Measurements from ENCODE around the gene SLC37A1.

The SLC37A1 gene

GRCh38 chr21:42508371-42508770 is 5.3 kb upstream of the SLC37A1 start:
- DNase-seq, result no peak

DNA sequence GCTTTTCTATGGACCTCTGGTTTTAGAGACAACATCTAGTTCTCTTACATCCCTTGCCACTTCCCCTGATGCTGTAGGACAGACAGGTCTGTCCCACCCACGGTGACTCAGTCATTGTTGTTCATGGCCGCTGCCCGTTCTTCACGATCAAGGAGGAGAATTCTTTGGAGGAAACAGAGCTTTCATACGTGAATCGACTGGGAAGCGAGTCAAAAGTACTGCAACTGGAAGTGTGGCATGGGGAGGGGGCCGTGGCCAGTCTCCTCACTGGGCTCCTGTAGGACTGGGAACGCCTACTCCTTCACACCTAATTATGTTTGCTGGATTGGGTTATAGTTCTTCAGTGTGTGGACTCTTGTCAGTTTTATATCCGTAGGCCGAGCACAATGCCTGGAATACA is 4.4 kb upstream of the SLC37A1 start:
- no peak for DNase-seq

- no peak for DNase-seq
These were observed 1.2 kb upstream of the SLC37A1 start for GRCh38 chr21:42512346-42513034.

DNA sequence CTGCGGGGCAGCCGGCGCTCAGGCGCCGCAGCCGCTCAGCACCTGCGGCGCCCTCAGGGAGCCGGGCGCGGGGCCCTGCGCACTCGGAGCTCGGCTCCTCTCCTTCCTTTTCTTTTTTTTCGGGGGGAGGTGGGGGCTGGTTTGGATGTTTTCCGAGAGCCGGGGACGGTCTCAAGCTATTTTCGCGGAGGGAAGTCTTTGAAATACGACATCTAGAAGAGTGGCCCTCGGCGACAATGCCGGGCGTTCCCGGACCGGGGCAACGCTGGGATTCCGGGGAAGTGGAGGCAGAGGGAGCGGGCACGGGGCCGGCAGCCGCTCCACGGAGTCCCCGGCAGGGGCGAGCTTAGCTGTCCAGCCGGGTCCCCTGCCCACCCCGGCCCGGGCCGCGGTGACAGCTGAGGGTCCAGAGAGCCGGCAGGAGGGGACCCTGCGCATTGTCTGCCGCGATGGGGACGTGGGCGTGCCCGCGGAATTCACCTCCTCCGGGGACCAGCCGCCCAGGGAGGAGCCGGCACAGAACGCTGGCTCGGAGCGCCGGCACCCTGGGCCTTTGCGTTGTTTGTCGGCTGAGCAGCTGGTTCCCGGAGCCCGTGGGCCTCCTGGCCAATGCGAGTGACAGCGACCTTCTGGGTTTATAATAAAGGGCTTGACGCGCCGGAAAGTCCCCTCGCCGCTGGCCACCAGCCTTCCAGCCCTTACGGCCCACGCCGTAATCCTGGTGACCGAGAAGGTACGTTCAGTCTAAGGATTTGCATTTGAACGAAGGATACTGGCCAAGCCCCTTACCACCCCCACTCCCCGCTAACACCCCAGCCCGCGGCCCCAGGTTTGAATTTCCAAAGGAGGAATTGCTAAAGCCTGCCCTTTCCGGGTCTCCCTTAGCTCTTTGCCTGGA is 582 bp downstream of the SLC37A1 start:
- peak; percentile 65 for DNase-seq

GRCh38 chr21:42514883-42515228 is 1.2 kb downstream of the SLC37A1 start:
- no peak for DNase-seq

DNA sequence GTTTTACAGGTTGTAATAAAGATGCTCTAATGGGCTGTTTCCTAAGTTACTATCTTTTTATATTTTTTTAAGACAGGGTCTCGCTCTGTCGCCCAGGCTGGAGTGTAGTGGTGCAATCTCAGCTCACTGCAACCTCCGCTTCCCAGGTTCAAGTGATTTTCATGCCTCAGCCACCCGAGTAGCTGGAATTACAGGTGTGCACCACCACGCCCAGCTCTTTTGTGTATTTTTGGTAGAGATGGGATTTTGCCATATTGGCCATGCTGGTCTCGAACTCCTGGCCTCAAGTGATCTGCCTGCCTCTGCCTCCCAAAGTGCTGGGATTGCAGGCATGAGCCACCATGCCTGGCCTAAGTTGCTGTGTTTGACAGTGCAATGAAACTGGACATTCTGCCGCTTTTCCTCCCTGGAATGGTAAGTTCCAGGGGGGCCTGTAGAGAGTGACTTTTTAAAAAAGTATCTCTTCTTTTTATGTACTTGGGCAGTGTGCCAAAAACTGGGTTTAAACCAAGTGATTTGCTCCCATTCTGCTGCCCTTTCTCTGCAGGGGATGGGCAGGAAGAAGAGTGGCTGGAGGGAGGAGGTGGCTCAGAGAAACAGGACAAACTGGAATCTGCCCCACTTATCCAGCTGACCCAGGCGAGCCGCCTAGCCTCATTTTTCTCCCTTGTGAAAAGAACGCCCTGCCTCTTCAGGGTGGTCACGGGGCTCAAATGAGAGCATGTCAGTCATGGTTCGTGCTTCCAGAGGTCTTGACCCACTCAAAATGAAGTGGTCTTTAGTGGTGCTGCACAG is 2.3 kb downstream of the SLC37A1 start:
- DNase-seq, result no peak

DNA sequence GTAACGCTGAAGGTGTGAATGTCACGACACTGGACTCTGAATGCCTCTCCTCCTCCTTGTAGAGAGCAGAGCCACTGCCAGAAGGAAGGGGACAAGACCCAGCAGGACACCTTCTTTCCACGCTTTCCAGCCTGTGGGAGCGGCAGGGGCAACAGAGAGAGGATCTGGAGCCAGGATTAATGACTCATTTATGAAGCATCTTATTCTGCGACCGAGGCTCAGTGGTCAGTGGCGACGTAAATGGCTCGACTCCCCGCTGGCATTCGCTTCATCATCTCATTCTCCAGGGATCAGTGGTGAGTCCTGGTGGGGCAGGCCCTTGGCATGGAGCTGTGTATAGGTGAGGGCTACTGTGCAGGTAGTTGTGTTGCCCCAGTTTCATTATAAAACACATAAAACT is 4.6 kb downstream of the SLC37A1 start:
- DNase-seq, result no peak

DNA sequence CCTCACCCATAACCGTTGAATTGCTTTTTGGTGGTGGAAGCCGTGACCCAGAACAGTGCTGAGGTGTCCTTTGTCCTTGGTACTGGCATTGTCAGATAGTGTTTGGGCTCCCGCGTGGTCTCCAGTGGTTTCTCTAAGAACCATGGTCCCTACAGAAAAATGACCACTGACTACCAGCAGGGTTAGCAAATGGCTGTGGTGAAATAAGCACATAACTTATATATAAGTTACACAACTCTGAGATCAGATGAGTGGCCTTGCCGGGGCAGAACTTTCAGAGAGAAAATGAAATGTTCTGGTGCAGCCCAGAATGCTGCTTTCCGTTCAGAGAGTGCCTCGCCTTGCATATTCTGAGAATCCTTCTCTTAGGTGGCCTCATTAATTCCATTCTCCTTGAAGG is 5.0 kb downstream of the SLC37A1 start:
- no peak for DNase-seq

DNA sequence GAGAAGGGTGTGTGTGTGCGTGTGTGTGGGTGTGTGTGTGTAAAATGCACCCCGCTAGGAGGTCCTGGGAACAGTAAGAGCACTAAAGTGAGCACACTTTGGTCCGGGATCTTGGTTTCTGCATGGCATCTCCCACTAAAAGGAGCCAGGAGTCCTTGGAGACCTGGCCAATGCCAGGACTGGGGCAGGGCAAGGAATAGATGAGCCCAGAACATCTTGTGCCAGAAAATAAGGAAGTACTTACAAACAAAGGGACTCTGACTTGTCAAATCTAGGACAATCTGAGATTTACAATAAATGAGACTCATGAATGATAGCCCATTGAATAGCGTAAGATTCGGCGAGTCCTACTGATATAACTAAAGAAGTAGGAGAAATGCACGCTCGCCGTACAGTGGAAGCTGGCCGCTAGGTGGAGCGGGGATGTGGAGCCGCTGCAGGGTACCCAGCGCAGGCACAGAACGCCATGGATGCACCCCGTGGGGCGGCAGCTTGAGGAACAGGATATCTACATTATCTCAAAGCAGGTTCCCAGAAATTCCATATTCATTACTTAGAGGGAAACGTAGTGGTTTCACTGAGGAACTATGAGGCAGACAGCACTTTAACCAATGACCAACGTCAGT is 7.1 kb downstream of the SLC37A1 start:
- DNase-seq, result no peak

GRCh38 chr21:42521384-42521783 is 7.7 kb downstream of the SLC37A1 start:
- no peak for DNase-seq

GRCh38 chr21:42521805-42522204 is 8.2 kb downstream of the SLC37A1 start:
- DNase-seq, result no peak

DNA sequence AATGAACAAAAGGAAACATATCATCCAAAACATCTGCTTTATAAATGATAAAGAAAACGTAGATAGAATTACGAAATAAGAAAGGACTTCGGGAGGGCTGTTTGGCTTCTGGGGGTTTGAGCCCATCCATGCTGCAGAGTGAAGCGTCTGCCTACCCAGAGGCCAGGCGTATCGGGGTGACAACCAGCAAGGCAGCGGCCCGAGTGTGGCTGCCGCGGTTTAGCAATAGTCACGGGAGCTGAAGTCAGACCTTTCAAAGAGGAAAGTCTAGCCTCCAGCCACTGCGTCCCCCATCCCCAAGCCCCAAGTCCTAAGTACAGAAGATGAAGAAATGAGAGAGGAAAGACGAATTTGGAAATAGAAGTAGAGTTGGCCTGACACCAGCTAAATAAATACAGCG is 8.6 kb downstream of the SLC37A1 start:
- no peak for DNase-seq

DNA sequence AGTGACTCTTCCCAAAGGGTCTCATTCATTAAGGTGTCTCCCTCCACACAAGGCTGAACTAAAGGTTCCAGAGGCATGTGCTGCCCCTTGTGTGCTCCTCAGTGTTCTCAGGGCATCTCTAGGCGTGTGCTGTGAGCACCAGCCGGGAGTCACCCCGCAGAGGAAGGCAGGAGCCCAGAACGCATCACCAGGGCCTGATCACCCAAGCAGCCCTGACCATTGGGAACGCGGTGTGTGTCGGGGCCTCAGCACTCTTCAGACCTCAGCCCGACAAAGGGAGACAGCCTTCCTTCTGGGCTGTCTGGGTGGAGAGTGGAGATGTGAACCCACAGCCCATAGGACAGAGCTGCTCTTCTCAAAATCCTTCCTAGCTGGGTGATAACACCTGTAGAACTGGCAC is 9.1 kb downstream of the SLC37A1 start:
- no peak for DNase-seq

GRCh38 chr21:42523211-42523610 is 9.6 kb downstream of the SLC37A1 start:
- no peak for DNase-seq

DNA sequence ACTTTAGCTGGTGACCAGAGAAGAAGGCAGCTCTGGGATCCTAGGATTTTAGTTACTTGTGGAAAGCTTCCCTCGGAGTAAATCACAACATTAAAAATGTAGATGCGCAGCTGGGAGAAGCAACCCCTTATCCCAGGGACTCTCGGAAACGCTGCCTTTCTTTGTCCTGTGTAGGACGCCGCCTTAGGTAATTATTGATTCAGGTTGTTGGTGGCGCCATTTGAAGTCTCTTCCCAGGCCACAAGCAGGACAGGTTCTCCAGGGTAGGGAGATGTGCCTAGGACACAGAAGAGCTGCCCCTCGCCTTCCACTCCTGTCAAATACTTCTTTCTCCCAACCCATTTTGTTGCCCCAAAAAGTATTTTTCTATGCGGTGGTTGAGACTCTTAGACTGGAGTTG is 10.3 kb downstream of the SLC37A1 start:
- DNase-seq, result no peak

- DNase-seq, result peak; percentile 25
These were observed 10.8 kb downstream of the SLC37A1 start for GRCh38 chr21:42524341-42525028.

GRCh38 chr21:42525029-42525581 is 11.5 kb downstream of the SLC37A1 start:
- DNase-seq, result no peak

DNA sequence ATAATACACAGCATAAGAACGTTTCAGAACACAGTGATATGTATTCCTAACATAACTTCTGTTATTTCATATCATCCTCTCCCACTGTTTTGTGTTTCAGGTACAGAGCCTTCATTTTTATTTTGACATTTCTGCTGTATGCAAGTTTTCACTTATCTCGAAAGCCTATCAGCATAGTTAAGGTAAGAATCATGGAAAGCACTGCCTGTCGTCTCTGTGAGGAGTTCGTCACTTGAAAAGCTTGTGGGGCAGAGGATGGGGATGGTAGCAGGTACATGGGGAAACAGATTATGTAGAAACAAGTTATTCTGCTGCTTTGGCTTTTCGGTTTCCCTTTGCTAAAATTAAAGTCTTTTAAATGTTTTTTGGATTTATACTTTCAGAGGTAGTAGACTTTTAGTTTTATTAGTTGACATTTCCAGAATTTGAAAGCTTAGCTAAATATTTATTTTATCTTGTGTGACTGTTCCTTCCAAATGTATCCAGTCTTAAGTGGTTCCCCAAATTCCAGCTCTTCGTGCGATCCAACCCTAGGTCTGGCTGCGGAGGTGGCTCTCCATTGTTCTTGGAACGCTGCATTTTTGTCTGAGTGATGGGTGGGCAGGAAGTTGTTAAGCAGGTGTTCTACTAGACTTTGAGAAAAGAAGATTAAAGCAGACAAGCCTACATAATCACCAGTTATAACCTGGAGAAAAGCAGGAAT is 12.2 kb downstream of the SLC37A1 start:
- DNase-seq, result no peak

GRCh38 chr21:42526379-42526727 is 12.7 kb downstream of the SLC37A1 start:
- no peak for DNase-seq

- DNase-seq, result no peak
These were observed 13.5 kb downstream of the SLC37A1 start for GRCh38 chr21:42527127-42527488.

DNA sequence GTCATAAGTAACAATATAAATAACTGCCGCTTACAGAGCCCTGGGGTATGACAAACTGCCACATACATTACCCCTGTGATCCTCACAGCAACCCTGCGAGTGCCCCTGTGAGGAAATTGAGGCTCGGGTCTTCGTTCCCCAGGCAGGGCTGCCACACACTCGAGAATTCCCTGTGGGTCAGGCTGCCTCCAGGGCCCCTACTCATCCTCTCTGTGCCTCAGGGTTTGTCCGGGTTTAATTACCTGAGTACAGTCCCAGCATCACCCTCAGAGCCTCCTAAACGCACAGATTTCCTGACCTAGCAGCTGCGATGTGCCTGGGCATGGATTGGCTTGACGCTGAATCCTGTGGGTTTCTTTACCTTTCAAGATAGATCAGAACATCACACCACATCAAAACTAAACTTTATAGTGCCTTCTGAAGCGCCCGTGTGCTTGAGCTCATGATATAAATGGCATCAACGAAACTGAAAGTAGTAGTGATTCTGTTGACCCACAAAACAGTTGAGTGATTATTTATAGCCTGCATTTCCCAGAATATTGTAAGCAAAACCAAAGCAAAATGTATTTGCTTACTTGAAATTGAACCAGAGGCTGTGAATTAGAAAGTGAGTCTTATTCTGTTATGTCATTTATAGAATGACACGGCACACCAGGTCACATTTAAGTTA is 14.0 kb downstream of the SLC37A1 start:
- peak; percentile 70 for DNase-seq
